Dedifferentiated amniotic fluid mesenchymal stem cell (primary cell): ENCODE data around the gene HOXA11.

Experiments used
- DNase-seq: peaks from one replicate; pipeline ENCODE4 v3.0.0-alpha.2; 2016; ENCODE audit errors: extremely low spot score

HOXA11 gene

DNA sequence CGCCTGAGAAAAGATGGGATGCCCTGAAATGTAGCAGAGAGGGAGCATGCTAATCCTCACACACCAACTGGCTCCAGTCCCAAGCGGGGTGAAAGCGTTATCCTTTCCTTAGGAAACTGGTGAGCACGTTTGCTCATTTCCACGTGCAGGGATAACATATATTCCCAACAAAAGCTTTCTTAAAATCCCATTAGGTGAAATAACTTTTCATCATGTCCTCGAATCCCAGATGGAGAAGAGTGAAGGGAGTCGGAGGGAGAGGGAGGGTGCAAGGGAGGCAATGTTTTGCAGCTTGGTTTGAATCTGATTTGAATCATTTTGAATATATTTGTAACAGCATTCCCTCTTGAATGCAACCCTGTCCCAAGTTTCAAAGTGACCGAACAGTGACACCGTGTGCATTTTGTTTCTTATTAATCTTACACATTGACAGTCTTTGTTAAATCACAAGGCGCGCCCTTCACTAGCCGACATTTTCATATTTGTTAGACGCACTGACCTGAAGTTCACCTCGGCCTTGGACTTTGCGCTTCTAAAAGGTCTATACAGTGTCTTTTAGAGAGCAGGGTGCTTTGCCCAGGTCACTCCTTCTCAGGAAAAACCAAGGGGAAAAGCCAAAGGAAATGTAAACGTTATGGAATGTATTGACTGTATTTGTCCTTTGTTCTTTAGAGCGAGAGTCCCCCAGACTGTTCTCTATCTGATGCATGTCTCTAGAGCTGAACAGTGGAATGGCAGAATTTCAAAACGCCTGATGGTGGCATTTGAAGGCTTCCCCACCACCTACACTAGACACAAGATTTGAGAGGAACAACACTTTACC, 51.4 kb downstream of the HOXA11 start:
- no peak for DNase-seq

DNA sequence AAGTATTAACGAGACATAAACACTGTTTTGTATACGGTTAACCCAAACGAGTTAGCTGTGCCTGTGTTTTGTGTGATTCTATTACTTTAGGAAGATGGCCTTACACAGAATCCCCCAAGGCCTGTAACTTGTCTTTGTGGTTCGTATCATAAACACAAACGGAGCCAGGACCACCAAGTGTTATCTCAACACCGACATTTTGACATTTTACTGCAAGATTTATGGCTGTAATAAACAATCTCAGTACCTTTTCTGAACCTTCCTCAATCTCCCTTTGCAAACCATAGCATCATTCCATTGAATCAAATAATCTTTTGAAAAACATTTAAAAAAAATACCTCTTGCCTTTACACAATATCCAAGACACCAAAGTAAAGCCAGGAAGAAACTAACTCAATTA, 52.1 kb downstream of the HOXA11 start:
- no peak for DNase-seq

- DNase-seq = no peak
Observed at GRCh38 chr7:27132214-27132613, 52.8 kb downstream of the HOXA11 start.

DNA sequence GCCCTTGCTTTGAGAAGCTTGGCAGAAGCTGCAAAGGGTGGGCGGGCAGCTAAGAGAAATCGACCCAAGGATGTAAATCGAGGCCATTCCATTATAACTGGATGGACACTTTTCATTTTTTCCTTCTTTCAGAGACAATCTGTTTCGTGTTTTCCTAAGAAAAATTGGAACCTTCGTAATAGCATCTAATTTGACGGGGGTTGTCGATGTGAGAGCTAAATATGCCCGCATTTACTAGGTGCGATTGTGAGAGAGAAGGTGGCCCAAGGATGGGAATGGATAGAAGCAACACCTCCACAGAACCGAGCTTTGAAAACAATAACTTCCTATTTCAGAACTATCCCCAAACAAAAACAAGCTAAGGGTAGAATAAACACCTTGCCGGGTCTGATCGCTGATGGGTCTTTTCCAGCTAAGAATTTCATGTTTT, 53.6 kb downstream of the HOXA11 start:
- no peak for DNase-seq
